ENCODE results near the gene TRAK2.

DNA sequence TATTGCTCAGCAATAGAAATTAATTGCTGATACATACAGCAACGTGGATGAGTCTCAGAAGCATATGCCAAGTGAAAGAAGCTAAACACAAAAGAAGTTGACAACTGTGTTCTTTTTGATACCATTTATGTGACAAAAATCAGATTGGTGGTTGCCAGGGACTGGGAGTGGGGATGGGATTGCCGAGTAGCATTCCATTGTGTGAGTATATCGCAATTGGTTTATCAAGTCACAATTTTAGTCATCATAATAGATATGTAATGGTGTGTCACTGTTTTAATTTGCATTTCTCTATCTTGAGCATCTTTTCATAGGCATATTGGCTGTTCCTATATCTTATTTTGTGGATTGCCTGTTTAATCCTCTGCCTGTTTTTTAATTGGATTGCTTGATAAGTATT is 21.2 kb upstream of the TRAK2 start:
- no peak for TF ChIP-seq SIN3A (conservative IDR thresholded peaks at IDR 0.05 in 1 of 2, IDR thresholded peaks at IDR 0.05 in 1 of 2; ENCODE audit: low read depth in 1 of 2, low read length in 2 of 2)
- no peak for TF ChIP-seq EZH2 (IDR thresholded peaks at IDR 0.05; ENCODE audit: low read depth, low read length, severe bottlenecking)
- no peak for TF ChIP-seq SRF (IDR thresholded peaks at IDR 0.05; ENCODE audit: low read depth, low read length)
- TF ChIP-seq, protein P1, sequence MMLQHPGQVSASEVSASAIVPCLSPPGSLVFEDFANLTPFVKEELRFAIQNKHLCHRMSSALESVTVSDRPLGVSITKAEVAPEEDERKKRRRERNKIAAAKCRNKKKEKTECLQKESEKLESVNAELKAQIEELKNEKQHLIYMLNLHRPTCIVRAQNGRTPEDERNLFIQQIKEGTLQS (IDR thresholded peaks at IDR 0.05; ENCODE audit: insufficient read depth, low read depth, low read length), result no peak

All from H1 (cell line).